DOHH2 (cell line): Measurements from ENCODE around the gene KLF16.
A peak's percentile ranks its signal among the peaks of the same experiment; 100 is the strongest.

ENCODE experiments used
- H3F3A ChIP-seq: fragments of 200-600 bp; sonication (generic), shearing (Covaris generic); 2 replicates; pipeline ENCODE4 v1.6.0; 2016; ENCODE audit warnings: antibody characterized with exemption, mild to moderate bottlenecking; ENCODE audit not compliant: control insufficient read depth, insufficient read depth
- H3K27ac ChIP-seq: fragments of 200-600 bp; sonication (generic); 2 replicates; pipeline ENCODE4 v1.5.1; 2014; ENCODE audit warnings: low read depth, mild to moderate bottlenecking, low read length, moderate library complexity
- H3K27me3 ChIP-seq: fragments of 200-600 bp; sonication (generic); 2 replicates; pipeline ENCODE4 v1.6.1; 2014; ENCODE audit warnings: mild to moderate bottlenecking, low read length, mixed read lengths; ENCODE audit not compliant: control insufficient read depth
- H3K36me3 ChIP-seq: fragments of 200-600 bp; sonication (generic); 2 replicates; pipeline ENCODE4 v1.6.1; 2014; ENCODE audit warnings: mild to moderate bottlenecking, low read length, moderate library complexity, mixed read lengths; ENCODE audit not compliant: control insufficient read depth
- H3K4me1 ChIP-seq: fragments of 200-600 bp; sonication (generic); 2 replicates; pipeline ENCODE4 v1.6.1; 2014; ENCODE audit warnings: mild to moderate bottlenecking, low read length, mixed read lengths; ENCODE audit not compliant: control insufficient read depth
- H3K4me2 ChIP-seq: fragments of 200-600 bp; sonication (generic); 2 replicates; pipeline ENCODE4 v1.6.0; 2014; ENCODE audit warnings: mild to moderate bottlenecking, low read length, moderate library complexity
- H3K4me3 ChIP-seq: fragments of 200-600 bp; sonication (generic); 2 replicates; pipeline ENCODE4 v1.5.1; 2014; ENCODE audit warnings: mild to moderate bottlenecking, low read length, mixed read lengths
- H3K79me2 ChIP-seq: fragments of 200-600 bp; sonication (generic); 2 replicates; pipeline ENCODE4 v1.6.1; 2014; ENCODE audit warnings: mild to moderate bottlenecking, low read length, mixed read lengths; ENCODE audit not compliant: control insufficient read depth
- H3K9me2 ChIP-seq: fragments of 200-600 bp; sonication (generic); replicated peaks from 2 replicates; pipeline ENCODE4 v1.6.1; 2014; ENCODE audit warnings: mild to moderate bottlenecking, low read length, mixed read lengths; ENCODE audit not compliant: control insufficient read depth
- H3K9me3 ChIP-seq: fragments of 200-600 bp; sonication (generic); 2 replicates; pipeline ENCODE4 v1.6.1; 2014; ENCODE audit warnings: antibody characterized with exemption, low read length, mixed read lengths; ENCODE audit not compliant: control insufficient read depth, insufficient read depth
- H4K20me1 ChIP-seq: fragments of 200-600 bp; sonication (generic); 2 replicates; pipeline ENCODE4 v1.6.0; 2014; ENCODE audit warnings: low read depth, mild to moderate bottlenecking, antibody characterized with exemption, low read length, moderate library complexity; ENCODE audit not compliant: control insufficient read depth, insufficient read depth
- EZH2phosphoT487 ChIP-seq: fragments of 200-600 bp; sonication (generic); IDR thresholded peaks from 2 replicates; pipeline ENCODE4 v1.6.1; 2017; ENCODE audit warnings: borderline replicate concordance, mild to moderate bottlenecking, antibody characterized with exemption, low read length, moderate library complexity, mixed read lengths
- TF ChIP-seq, protein P1 (sequence below): fragments of 200-600 bp; sonication (generic); IDR thresholded peaks from one replicate; pipeline ENCODE4 v1.5.1; 2014; ENCODE audit warnings: antibody characterized with exemption, mild to moderate bottlenecking, low read depth, low read length; ENCODE audit not compliant: poor library complexity, severe bottlenecking

Gene KLF16

DNA sequence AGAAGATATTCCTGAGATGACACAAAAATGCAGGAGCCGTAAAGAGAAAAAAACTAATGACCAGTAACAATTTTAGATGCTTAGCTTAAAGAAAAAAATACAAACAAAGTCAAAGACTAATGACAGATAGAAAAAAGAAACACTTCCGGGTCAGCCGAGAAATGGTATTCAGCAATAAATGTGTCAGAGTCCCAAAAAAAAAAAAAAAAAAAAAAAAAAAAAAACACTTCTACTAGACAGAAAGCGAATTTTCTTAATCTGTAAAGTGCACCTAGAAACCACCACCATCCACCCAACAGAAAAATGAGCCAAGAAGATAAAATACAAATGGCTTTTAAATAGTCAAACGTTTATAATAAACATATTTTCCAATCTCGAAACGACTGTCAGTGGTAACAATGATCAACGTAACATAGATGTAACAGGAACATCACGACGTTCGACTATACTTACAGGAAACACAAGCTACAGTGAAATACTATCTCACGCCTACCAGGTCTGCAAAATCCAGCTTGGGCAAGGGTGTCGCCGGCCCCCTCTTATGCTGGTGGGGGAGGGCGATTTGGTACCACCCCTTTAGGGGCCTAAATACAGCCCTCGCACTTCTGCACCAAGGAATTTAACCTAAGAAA lies 11.3 kb upstream of the KLF16 start:
- Histone ChIP-seq H3K4me3 (peak overlapping the region; percentile 87), H3K27me3 (no peaks in the 10 kb centered on the region), H3K79me2 (peaks cover 63% of the 10 kb centered on the region), H4K20me1 (peaks cover 11% of the 10 kb centered on the region; the same call in 1 of the 2 replicates), H3F3A (no peaks in the 10 kb centered on the region), H3K27ac (peak overlapping the region; percentile 47), H3K4me1 (peaks cover 16% of the 10 kb centered on the region), H3K9me2 (no peaks in the 10 kb centered on the region), H3K9me3 (no peaks in the 10 kb centered on the region), H3K36me3 (peaks cover 41% of the 10 kb centered on the region), H3K4me2 (peak overlapping the region; percentile 75)
- no peak for TF ChIP-seq EZH2phosphoT487
- TF ChIP-seq, protein P1, sequence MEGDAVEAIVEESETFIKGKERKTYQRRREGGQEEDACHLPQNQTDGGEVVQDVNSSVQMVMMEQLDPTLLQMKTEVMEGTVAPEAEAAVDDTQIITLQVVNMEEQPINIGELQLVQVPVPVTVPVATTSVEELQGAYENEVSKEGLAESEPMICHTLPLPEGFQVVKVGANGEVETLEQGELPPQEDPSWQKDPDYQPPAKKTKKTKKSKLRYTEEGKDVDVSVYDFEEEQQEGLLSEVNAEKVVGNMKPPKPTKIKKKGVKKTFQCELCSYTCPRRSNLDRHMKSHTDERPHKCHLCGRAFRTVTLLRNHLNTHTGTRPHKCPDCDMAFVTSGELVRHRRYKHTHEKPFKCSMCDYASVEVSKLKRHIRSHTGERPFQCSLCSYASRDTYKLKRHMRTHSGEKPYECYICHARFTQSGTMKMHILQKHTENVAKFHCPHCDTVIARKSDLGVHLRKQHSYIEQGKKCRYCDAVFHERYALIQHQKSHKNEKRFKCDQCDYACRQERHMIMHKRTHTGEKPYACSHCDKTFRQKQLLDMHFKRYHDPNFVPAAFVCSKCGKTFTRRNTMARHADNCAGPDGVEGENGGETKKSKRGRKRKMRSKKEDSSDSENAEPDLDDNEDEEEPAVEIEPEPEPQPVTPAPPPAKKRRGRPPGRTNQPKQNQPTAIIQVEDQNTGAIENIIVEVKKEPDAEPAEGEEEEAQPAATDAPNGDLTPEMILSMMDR = no peak

DNA sequence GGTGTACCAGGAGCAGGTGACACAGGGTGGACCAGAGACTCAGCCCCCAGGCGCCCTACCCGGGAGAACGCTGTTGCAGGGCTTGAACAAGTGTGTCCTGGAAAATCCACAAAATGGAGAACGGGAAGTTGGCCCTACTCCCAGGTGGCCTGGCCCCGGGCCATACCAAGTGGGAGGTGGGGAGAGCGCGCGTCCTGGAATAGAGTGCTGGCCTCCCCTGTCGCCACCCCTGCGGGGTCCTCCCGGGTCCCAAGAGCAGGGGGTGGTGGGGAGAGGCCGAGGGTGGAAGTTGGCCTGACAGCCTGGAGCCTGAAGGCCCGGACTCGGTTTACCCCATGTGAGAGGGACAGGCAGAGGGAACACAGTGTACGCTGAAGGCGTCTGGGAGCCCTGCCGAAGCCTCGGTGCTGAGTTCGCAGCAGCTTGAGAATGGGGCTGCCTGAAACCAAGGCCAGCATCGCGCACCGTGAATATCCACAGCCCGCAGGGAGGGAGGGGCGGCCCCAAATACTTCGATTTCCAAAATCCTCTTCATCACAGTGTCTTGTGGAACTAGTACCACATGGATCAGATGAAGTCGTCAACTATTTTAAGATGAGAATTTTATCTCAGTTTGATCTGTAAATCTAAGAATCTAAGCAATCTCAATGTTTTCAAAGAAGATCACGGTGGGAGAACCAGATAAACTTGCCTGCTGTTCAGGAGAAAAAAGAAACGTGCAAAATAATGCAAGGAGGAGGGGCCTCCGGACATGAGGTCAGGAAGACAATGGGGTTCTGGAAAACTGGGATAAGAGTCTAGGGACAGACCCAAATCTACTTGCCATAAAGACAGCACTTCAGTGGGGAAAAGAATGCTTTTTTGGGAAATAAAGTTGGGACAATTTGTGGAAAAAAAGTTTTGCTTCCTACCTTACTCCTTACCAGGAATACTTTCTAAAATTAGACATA lies 10.4 kb upstream of the KLF16 start:
- no peaks in the 10 kb centered on the region for H3K27me3 ChIP-seq
- no peak overlapping the region for H3K27ac ChIP-seq

DNA sequence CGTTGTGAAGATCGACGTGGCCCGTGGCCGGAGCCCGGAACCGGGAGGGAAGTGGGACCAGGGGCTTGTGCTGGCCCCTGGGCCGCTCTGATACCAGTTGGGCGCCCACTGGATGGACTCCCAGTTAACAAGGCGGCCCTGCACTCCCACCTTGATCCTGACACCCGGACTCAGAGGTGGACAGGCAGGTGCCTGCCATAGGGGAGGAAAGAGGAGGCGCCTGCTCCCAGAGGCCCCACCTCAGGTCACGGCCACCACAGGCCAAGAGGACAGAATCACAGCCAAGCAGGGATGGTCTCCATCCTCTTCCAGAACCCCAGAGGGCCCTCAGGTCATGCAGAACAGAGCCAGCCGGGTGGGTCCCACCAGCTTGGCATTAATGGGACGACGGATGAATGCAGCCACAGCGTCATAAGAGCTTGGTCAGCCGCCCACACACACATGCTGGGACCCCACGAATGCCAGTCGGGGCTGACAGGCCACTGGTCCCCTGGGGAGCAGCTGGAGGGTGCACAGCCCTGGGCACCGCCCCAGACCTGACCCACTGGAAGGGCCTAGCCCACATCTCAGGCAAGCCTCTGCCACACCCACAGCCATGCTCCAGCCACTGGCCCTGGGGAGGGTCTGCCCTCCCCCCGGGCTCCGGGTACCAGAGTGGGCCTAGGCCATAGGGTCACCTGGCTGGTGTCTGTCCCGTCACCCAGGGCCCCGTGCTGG lies 9.6 kb upstream of the KLF16 start:
- Histone ChIP-seq H3K4me3 (no peak overlapping the region), H3K9me2 (no peaks in the 10 kb centered on the region), H3K9me3 (no peaks in the 10 kb centered on the region), H3F3A (no peaks in the 10 kb centered on the region), H3K27ac (no peak overlapping the region), H3K27me3 (no peaks in the 10 kb centered on the region), H3K4me1 (peaks cover 16% of the 10 kb centered on the region), H3K4me2 (0 out of 2 replicates have a peak overlapping the region, but pooled peaks have one; percentile 75), H3K79me2 (peaks cover 66% of the 10 kb centered on the region), H4K20me1 (peaks cover 11% of the 10 kb centered on the region; the same call in 1 of the 2 replicates), H3K36me3 (peaks cover 41% of the 10 kb centered on the region)
- TF ChIP-seq EZH2phosphoT487 = no peak
- TF ChIP-seq, protein P1 = no peak

More for the DNA sequence above, 10.4 kb upstream of the KLF16 start:
- peaks cover 64% of the 10 kb centered on the region for H3K79me2 ChIP-seq
- peaks cover 11% of the 10 kb centered on the region; the same call in 1 of the 2 replicates for H4K20me1 ChIP-seq
- H3K4me3 ChIP-seq = peak overlapping the region; percentile 87
- H3K9me2 ChIP-seq = no peaks in the 10 kb centered on the region
- peaks cover 41% of the 10 kb centered on the region for H3K36me3 ChIP-seq
- H3K4me2 ChIP-seq = peak overlapping the region; percentile 75
- no peaks in the 10 kb centered on the region for H3K9me3 ChIP-seq
- no peaks in the 10 kb centered on the region for H3F3A ChIP-seq
- TF ChIP-seq EZH2phosphoT487 = no peak
- TF ChIP-seq, protein P1 = no peak
- peaks cover 16% of the 10 kb centered on the region for H3K4me1 ChIP-seq
